ENCODE data around the gene CNTNAP2.
"Not testable (repeated sequence)": the region's sequence is repeated elsewhere in the genome, so short reads cannot be mapped to it uniquely, and the experiment has no call there.

Gene CNTNAP2

GRCh38 chr7:148395352-148395811 lies 2278.8 kb downstream of the CNTNAP2 start:
- DNase-seq: no peak

GRCh38 chr7:148395990-148396716 lies 2279.6 kb downstream of the CNTNAP2 start:
- no peak for DNase-seq

- DNase-seq: no peak
Measured at GRCh38 chr7:148397056-148397455, 2280.5 kb downstream of the CNTNAP2 start.

GRCh38 chr7:148397551-148397950 lies 2280.9 kb downstream of the CNTNAP2 start:
- DNase-seq: no peak

- DNase-seq: no peak
Measured at GRCh38 chr7:148397985-148398384, 2281.4 kb downstream of the CNTNAP2 start.

- no peak for DNase-seq
Measured at GRCh38 chr7:148398844-148399365, 2282.3 kb downstream of the CNTNAP2 start.

- DNase-seq: no peak
Measured at GRCh38 chr7:148400101-148400500, 2283.5 kb downstream of the CNTNAP2 start.

GRCh38 chr7:148402159-148402558 lies 2285.6 kb downstream of the CNTNAP2 start:
- DNase-seq: no peak

GRCh38 chr7:148403466-148403993 lies 2286.9 kb downstream of the CNTNAP2 start:
- DNase-seq: no peak

GRCh38 chr7:148408307-148408706 lies 2291.7 kb downstream of the CNTNAP2 start:
- no peak for DNase-seq

GRCh38 chr7:148410905-148411304 lies 2294.3 kb downstream of the CNTNAP2 start:
- no peak for DNase-seq

- no peak for DNase-seq
Measured at GRCh38 chr7:148412691-148413090, 2296.1 kb downstream of the CNTNAP2 start.

GRCh38 chr7:148419856-148420832 lies 2303.5 kb downstream of the CNTNAP2 start:
- no peak for DNase-seq

- no peak for DNase-seq
Measured at GRCh38 chr7:148422030-148422429, 2305.4 kb downstream of the CNTNAP2 start.

- not testable (repeated sequence) for DNase-seq
Measured at GRCh38 chr7:148426393-148426792, 2309.8 kb downstream of the CNTNAP2 start.

- DNase-seq: not testable (repeated sequence)
Measured at GRCh38 chr7:148430690-148431089, 2314.1 kb downstream of the CNTNAP2 start.

GRCh38 chr7:148433521-148434180 lies 2317.1 kb downstream of the CNTNAP2 start:
- no peak for DNase-seq

GRCh38 chr7:148434181-148434757 lies 2317.7 kb downstream of the CNTNAP2 start:
- peak; percentile 57 for DNase-seq

GRCh38 chr7:148434887-148435286 lies 2318.3 kb downstream of the CNTNAP2 start:
- no peak for DNase-seq

- no peak for DNase-seq
Measured at GRCh38 chr7:148435715-148436114, 2319.1 kb downstream of the CNTNAP2 start.

- no peak for DNase-seq
Measured at GRCh38 chr7:148436135-148436534, 2319.5 kb downstream of the CNTNAP2 start.

GRCh38 chr7:148436571-148436970 lies 2320.0 kb downstream of the CNTNAP2 start:
- DNase-seq: no peak

All from fibroblast of skin of right biceps (primary cell).